Measurements from ENCODE around the gene SYNGAP1. TPM values are rescaled to one million over a fixed set of nuclear protein-coding genes. Genes with fewer than 3 reads are reported as not detected.
A peak's percentile ranks its signal among the peaks of the same experiment; 100 is the strongest.

Gene SYNGAP1
- polyA plus RNA-seq, 3 donors = 22.1 to 27.2 (median 24.0) TPM

DNA sequence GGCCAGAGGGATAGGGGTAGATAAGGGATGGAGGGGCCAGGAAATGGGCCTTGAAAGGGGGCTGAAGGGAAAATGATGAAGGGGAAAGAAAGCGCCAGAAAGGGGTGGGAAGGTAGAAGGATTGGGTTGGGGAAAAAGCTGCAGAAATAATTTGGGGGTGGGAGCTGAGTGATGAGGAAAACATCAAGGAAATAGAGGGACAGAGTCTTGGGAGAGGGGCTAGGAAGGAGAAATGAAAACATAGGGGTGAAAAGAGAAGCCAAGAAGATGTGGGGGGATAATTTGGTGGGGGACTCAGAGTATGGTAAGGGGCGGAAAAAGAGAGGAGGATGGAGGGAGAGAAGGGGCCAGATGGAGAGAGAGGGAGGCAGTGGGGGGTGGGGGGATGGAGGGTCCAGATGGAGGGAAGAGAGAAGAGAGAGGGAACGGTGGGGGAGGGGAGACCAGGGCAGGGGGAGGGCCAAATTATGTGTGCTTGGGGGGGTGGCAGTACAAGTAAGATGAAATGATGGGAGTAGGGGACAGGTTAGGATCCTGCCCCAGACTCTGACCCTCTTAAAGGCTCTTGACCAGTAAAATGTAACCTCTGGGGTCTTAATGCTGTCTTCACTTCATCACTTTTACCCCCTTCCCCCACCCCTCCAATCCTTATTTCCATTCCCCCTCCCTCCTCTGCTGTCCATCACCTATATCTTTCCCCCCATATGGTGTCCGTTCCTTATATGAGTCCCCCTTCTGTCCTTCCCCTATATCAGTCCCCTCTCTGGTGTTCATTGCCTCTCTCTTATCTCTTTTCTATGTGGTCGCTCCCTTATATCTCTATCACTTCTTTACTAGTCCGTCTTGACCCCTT is 852 bp downstream of the SYNGAP1 start:
- DNase-seq (ENCODE audit: low read depth in 3 of 3, low spot score in 2 of 3) = no peak

- no peak for DNase-seq (ENCODE audit: low read depth in 3 of 3, low spot score in 2 of 3)
Measured at GRCh38 chr6:33421344-33421643, 1.4 kb downstream of the SYNGAP1 start.

DNA sequence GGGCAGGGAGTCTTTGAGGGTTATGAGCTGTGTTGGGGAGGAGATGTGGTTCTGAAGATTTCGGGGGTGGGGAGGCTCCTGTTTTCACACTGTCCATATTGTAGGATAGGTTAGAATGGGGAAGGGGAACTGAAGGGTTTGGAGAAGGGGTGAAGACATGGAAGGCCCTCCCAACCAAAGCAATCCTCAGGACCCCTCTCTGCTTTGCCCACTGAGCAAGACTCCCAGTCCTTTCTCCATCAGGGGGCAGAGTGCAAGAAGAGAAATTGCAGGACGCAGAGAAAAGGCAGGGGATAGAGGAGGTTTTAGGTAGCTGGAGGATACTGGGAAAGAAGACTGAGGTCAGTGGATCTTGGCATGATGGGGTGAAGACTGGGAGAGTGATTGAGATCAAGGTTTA is 3.9 kb downstream of the SYNGAP1 start:
- DNase-seq (ENCODE audit: low read depth in 3 of 3, low spot score in 2 of 3) = no peak

GRCh38 chr6:33424855-33425667 is 5.2 kb downstream of the SYNGAP1 start:
- DNase-seq (ENCODE audit: low read depth in 3 of 3, low spot score in 2 of 3) = no peak

- peak in 1 of 3 donors; percentile 59 for DNase-seq (ENCODE audit: low read depth in 3 of 3, low spot score in 2 of 3)
Measured at GRCh38 chr6:33425668-33426577, 6.1 kb downstream of the SYNGAP1 start.

DNA sequence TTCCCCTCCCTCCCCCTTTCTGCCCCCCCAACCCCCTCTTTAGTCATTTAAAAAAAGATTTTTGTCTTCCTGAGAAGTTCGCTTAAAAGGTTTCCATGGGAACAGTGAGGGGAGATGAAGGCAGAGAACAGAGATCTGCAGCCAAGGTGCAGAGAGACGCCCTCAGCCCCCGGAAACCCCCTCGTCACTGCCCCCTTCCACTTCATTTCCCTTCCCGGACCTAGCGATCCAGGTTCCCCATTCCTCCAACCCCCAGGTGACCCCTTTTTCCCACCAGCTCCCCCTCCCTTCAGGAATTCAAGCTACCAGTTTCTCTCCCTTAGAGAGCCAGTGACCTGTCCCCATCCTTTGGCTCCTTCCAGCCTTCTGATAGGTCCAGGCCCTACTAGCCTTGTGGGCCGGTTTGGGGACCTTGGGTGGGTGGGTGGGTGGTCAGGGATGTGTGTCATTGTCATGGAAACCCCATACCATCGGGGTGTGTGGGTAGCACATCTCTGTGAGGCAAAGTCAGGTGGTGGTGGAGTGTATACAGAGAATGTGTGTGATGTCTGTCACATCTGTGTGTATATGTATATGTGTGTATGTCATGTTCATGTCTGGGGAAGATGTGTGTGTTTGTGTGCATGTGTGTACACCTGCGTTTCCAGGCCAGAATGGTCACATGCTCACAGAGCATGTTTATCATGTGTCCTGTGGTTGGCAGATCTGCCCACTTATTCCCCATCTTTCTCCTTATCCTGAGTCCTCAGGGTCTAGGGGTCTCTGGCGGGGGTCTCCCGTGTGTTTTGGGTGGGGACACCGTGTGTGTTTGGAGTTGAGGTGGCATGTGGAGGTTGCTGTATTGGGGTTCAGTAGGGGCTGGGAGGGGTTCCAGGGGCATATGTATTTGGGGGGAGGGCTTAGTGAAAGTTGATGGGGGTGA is 7.0 kb downstream of the SYNGAP1 start:
- no peak for DNase-seq (ENCODE audit: low read depth in 3 of 3, low spot score in 2 of 3)

DNA sequence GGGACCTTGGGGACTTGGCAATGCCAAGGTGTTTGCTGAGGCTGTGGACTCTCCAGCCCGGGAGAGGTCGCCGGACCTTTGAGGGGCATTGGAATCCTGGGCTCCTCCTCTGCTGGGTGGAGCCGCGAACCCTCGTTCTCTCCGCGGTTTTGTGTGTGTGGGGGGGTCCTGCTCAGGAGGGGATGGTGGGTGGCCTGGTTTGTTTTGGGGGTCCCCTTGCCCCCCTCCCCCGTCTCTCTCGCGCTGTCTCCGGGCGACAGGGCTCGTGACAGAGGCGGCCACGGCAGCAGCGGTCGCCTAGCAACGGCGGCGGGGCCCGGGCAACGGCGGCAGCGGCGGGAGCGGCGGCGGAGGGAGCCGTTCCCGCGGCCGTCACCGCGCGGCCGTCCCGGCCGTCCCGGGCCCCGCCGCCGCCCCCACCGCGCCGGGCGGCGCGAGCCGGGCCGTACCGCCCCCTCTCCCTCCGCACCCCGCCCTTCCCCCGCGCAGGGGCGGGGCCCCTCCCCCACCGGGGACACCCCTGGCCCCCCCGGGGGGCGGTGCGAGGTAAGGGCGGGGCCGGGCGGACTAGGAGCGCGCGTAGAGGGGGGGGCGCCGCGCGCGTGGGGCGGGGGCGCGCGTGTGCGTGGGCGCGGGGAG is 7.8 kb downstream of the SYNGAP1 start:
- no peak for DNase-seq (ENCODE audit: low read depth in 3 of 3, low spot score in 2 of 3)

GRCh38 chr6:33428224-33428965 is 8.5 kb downstream of the SYNGAP1 start:
- DNase-seq (ENCODE audit: low read depth in 3 of 3, low spot score in 2 of 3) = no peak

GRCh38 chr6:33428966-33429749 is 9.3 kb downstream of the SYNGAP1 start:
- DNase-seq (ENCODE audit: low read depth in 3 of 3, low spot score in 2 of 3) = no peak

DNA sequence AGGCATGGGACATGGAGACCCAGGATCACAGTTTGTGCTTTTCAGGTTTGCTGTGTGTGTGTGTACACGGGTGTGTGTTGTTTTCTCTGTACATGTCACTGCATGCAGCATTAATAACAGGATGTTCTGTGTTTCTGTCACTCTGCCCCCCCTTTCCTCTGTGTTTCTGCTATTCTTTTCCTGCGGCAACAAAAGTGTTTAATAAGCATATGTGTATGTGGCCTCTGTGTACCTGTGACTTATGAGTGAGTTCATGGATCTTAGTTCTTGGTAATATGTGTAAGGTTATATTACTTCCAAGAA is 9.8 kb downstream of the SYNGAP1 start:
- DNase-seq (ENCODE audit: low read depth in 3 of 3, low spot score in 2 of 3) = no peak

GRCh38 chr6:33430334-33430733 is 10.5 kb downstream of the SYNGAP1 start:
- no peak for DNase-seq (ENCODE audit: low read depth in 3 of 3, low spot score in 2 of 3)

DNA sequence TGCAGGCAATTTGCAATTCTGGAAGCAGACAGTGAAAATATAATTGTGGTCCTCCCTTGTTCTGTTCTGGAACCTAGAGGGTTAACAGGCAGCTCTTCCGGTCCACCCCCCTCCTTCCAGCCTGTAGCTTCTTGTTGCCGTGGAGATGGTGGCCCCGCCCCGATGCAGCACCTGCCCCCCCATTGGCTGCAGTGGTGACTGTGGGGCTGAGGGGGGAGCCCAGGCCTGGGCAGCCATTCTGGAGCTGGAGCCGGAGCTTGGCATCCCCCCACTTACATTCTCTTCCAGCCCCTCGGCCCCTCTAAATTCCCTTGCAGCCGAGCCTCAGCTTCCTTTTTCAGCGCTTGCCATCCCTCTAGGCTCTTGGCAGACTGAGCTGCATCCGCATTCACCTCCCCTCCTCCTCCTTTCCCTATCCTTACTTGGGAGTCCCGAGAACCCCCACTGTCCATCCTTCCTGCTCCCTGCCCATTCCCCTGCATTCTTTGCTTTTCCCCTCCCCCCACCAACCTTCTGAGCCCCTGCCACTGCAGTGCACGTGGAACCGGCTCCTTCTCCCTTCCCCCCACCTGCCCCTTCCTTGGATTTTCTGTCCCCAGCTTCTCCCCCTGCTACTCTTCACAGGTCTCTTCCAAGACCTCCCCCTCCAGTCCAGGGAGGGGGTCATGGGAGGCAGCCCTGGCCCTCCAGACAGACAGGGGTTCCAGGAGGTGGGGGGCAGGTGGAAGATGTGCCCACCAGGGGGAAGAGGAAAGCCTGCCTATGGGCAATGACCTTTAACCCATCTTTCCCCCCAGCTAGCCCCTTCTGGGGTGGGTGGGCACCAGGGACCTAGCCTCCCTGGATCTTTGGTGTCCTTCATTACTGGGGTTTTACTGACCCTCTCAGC is 11.4 kb downstream of the SYNGAP1 start:
- no peak for DNase-seq (ENCODE audit: low read depth in 3 of 3, low spot score in 2 of 3)

GRCh38 chr6:33431880-33432541 is 12.1 kb downstream of the SYNGAP1 start:
- no peak for DNase-seq (ENCODE audit: low read depth in 3 of 3, low spot score in 2 of 3)

- DNase-seq (ENCODE audit: low read depth in 3 of 3, low spot score in 2 of 3) = no peak
Measured at GRCh38 chr6:33432546-33432945, 12.7 kb downstream of the SYNGAP1 start.

DNA sequence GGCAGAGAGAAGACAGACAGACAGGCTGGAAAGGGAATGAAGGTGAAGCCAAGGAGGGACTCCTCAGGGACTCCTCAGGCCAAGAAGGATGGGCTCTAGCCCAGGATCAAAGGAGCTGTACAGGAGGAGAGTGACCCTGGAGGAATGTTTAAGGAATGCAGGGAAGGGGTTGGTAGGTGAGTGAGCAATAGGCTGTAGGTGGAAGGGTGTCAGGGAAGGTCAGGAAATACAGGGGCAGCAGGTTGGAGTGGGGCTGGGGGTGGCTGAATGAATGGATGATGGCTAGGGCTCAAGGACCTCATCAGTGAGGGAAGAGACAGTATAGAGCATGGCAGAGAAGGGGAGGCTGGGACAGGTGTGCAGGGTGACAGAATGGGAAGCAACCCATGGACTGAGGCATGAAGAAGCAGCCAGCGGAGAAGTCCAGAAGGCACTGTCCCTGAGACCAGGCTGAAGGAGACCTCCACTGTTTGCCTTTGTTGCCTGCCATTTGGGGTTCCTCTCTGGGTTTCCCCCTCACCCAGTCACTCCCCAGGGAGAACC is 13.2 kb downstream of the SYNGAP1 start:
- no peak for DNase-seq (ENCODE audit: low read depth in 3 of 3, low spot score in 2 of 3)

GRCh38 chr6:33433544-33434191 is 13.8 kb downstream of the SYNGAP1 start:
- no peak for DNase-seq (ENCODE audit: low read depth in 3 of 3, low spot score in 2 of 3)

All from right renal cortex interstitium (tissue), 3 donors.